Prostate gland (tissue), 2 donors: ENCODE results near the gene SETD3. TPM values are rescaled to one million over a fixed set of nuclear protein-coding genes. Genes with fewer than 3 reads are reported as not detected.

Experiments used
- DNase-seq: peaks from one replicate; pipeline ENCODE4 v3.0.0-alpha.2; 2019; ENCODE audit warnings: low spot score
- H3K27ac ChIP-seq, 2 donors: fragments of 200-600 bp; sonication (generic); 2 replicates each; pipeline ENCODE4 v1.5.1; 2017 to 2019
- H3K27me3 ChIP-seq: fragments of 200-600 bp; sonication (generic); replicated peaks from 2 replicates; pipeline ENCODE4 v1.5.1; 2019; ENCODE audit not compliant: insufficient read depth
- H3K36me3 ChIP-seq, 2 donors: fragments of 200-600 bp; sonication (generic); 1 replicate in 1 of 2; 2 replicates in 1 of 2; pipeline versions ENCODE4 v1.5.1 to v1.8.1; 2017 to 2019
- H3K4me1 ChIP-seq: fragments of 200-600 bp; sonication (generic); replicated peaks from 2 replicates; pipeline ENCODE4 v1.5.1; 2019
- H3K4me3 ChIP-seq, 2 donors: fragments of 200-600 bp; sonication (generic); 2 replicates each; pipeline ENCODE4 v1.5.1; 2017 to 2019
- H3K9me3 ChIP-seq: fragments of 200-600 bp; sonication (generic); 2 replicates; pipeline ENCODE4 v1.5.1; 2017
- POLR2A ChIP-seq: fragments of 450-650 bp; IDR thresholded peaks from one replicate; pipeline ENCODE4 v1.6.1; 2016; ENCODE audit warnings: antibody characterized with exemption, mild to moderate bottlenecking
- POLR2AphosphoS5 ChIP-seq: sonication (generic); formaldehyde crosslinking; IDR thresholded peaks from one replicate; pipeline ENCODE4 v1.6.1; 2017; ENCODE audit warnings: antibody characterized with exemption
- WGBS: methylation state at CpG from one replicate; pipeline ENCODE4 v1.1.5; 2018; 5-methylcytosine and 5-hydroxymethylcytosine counted together
- intact Hi-C: fragments of 100-400 bp; cut with DNase I; formaldehyde crosslinking; loops from one replicate; pipeline ENCODE4 v1.14.2; 2022
- total RNA-seq, 2 donors: library from RNA; depleted of rRNA; stranded (reverse); fragments of >200 nt; gene quantifications; one replicate each; pipeline ENCODE4 v1.1.0, GENCODE V29; 2016
- TF ChIP-seq, protein P1 (sequence below), 4 experiments: fragments of 200-600 bp in 2 of 4; fragments of 450-650 bp in 2 of 4; sonication (generic) in 2 of 4; IDR thresholded peaks; 1 replicate in 3 of 4; 2 replicates in 1 of 4; pipeline ENCODE4 v1.5.1; 2016 to 2019; ENCODE audit warnings: antibody characterized with exemption in 4 of 4, mild to moderate bottlenecking in 2 of 4, moderate library complexity in 2 of 4

SETD3 gene
- total RNA-seq, 2 donors from 2014 or later, result 59.5 to 106 TPM

DNA sequence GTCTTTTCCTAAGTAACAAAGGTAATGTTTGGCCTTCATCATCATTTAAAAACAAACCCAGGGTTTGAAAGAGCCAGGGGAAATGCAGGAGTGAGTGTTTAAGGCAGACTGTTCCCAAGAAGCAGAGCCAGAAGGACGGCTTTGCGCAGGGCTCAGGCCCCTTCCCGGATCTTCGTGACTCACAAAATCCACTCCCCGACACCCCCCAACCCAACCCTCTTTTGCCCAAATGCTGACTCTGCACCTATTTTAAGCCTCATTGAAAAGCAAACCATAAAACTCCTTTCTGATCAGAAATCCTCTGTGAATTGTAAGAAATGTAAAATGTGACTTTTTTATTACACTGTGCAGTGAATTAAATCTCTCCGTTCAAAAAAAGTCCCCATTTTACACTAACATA lies 67.5 kb downstream of the SETD3 start:
- Histone ChIP-seq H3K4me3 (no peak overlapping the region), H3K4me1 (no peaks in the 10 kb centered on the region), H3K27me3 (no peaks in the 10 kb centered on the region), H3K36me3 (no peaks in the 10 kb centered on the region), H3K27ac (no peak overlapping the region), H3K9me3 (no peaks in the 10 kb centered on the region)
- TF ChIP-seq, protein P1, sequence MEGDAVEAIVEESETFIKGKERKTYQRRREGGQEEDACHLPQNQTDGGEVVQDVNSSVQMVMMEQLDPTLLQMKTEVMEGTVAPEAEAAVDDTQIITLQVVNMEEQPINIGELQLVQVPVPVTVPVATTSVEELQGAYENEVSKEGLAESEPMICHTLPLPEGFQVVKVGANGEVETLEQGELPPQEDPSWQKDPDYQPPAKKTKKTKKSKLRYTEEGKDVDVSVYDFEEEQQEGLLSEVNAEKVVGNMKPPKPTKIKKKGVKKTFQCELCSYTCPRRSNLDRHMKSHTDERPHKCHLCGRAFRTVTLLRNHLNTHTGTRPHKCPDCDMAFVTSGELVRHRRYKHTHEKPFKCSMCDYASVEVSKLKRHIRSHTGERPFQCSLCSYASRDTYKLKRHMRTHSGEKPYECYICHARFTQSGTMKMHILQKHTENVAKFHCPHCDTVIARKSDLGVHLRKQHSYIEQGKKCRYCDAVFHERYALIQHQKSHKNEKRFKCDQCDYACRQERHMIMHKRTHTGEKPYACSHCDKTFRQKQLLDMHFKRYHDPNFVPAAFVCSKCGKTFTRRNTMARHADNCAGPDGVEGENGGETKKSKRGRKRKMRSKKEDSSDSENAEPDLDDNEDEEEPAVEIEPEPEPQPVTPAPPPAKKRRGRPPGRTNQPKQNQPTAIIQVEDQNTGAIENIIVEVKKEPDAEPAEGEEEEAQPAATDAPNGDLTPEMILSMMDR (IDR thresholded peaks at IDR 0.05), result no peak
- no peak for TF ChIP-seq POLR2A
- TF ChIP-seq POLR2AphosphoS5, result no peak
- WGBS, result 88% methylated on average over 6 of the region's 6 CpGs
- no peak for DNase-seq
- intact Hi-C loops, result no loop called here

DNA sequence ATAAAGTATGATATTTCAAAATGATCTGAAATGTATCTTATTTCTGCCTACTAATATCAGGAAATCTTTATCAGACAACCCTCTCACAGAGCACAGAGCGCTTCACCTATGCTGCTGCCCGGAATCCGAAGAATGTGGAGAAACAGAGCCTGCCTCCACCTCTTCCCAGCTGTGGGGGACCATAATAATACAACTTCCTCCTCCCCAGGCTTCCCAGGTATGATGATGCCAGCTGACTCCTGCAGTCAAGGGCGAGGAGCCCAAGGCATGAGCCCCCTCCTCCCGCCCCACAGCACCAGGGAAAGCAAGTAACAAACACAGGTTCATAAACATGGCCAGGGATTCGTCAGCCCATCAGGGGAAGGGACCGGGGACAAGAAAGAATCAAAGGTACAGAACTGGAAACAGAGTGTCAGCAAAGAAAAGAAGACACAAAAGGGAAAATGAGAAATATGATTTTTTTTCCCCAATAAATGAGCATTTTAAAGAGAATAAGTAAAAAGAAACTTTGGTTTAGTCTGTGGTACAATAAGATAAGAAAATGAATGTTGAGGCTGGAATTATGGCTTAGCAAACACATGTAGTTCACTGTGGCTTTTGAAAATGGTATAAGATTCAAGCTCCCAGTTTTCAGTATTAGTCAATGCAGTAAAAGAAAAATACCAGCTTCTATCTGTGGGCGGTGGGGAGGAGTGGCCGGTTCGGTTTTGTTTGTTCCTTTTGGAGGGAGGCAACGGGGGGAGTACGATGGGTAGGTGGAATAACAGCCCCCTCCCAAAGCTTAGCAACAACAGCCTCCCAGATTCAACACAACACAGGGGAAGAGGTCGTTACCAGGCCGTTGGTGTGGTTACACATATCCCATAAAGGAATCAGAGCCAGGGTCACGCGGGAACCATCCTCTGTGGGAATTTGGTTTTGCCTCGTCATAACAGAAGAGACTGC lies 68.3 kb downstream of the SETD3 start:
- no peaks in the 10 kb centered on the region for H3K9me3 ChIP-seq
- no peak for DNase-seq
- TF ChIP-seq POLR2A (no peak), POLR2AphosphoS5 (no peak)
- TF ChIP-seq, protein P1 (IDR thresholded peaks at IDR 0.05), result no peak
- intact Hi-C loops, result no loop called here
- no peak overlapping the region for H3K27ac ChIP-seq
- H3K4me3 ChIP-seq, result no peak overlapping the region
- no peaks in the 10 kb centered on the region for H3K36me3 ChIP-seq
- no peaks in the 10 kb centered on the region for H3K27me3 ChIP-seq
- WGBS, result 73% methylated on average over 17 of the region's 17 CpGs
- H3K4me1 ChIP-seq, result no peaks in the 10 kb centered on the region

DNA sequence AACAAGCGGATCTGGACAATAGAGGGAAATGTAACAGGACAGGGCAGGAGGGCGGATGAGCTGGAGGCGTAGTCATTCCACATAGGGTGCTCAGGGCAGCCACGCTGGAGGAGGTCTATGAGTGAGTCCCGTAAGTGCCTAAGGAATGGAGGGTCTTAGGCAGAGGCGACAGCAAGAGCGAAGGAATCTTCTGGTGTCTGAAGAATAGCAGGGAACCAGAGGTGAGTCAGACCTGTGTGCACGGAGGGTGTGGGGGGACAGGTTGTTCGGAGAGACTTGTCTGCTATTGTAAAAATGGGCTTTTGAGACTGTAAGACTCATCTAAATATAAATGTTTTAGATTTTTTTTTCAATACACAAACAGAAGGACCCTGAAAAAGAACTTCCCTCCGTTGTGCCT lies 70.6 kb downstream of the SETD3 start:
- Histone ChIP-seq H3K36me3 (no peaks in the 10 kb centered on the region), H3K27me3 (no peaks in the 10 kb centered on the region), H3K9me3 (no peaks in the 10 kb centered on the region), H3K4me1 (no peaks in the 10 kb centered on the region), H3K4me3 (no peak overlapping the region), H3K27ac (no peak overlapping the region)
- WGBS, result 91% methylated on average over 10 of the region's 10 CpGs
- no peak for DNase-seq
- intact Hi-C loops, result no loop called here
- no peak for TF ChIP-seq POLR2AphosphoS5
- no peak for TF ChIP-seq POLR2A

DNA sequence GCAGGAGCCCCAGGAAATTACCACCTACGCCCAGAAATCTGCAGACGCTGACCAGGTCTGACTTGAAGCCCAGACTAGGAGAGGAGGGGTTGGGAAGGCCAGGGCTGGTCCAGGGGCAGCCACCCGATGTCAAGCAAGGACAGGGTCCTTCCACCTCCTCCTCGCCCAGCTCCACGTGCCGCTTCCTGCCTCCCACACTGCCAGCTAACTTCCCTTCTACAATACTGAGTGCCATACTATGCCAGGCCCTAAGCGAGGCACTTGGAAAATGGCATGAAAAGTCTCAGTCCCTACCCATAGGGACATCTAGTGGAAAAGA lies 71.7 kb downstream of the SETD3 start:
- Histone ChIP-seq H3K4me3 (no peak overlapping the region), H3K27ac (no peak overlapping the region), H3K9me3 (no peaks in the 10 kb centered on the region), H3K4me1 (no peaks in the 10 kb centered on the region), H3K36me3 (no peaks in the 10 kb centered on the region), H3K27me3 (no peaks in the 10 kb centered on the region)
- TF ChIP-seq POLR2A (no peak), POLR2AphosphoS5 (no peak)
- TF ChIP-seq, protein P1 (IDR thresholded peaks at IDR 0.05), result no peak
- DNase-seq, result no peak
- intact Hi-C loops, result no loop called here
- 91% methylated on average over 7 of the region's 7 CpGs for WGBS

DNA sequence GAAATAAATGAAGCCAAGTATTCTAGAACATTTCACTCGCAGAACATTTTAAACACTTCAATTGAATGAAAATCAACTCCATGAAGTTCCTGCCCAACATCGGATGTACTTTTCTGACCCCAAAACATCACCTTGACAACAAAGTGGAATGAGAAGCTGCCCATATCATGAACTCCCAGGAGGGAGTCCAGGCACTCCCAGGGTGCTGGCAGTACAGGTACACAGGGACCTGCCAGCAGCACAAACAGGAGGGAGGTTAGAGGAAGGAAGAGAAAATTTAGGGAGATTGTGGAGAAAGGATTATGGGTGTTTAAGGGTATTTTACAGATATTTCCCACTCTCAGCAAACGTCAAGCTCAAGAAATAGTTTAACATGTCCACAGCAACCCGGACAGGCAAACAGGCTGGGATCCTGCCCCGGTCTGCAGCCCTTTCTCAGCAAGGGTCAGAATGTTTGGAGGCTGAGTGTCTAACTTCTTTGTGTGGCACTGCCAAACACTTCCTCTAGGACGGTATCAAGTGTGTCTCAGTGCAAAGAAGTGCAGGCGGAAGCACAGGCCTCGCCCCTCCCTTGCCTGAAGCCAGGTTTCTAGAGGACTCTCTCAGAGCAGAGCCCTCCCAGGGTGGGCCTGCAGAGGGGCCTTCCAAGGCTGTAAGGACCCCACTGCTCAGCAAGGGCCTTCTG lies 72.2 kb downstream of the SETD3 start:
- TF ChIP-seq POLR2AphosphoS5 (no peak), POLR2A (no peak)
- TF ChIP-seq, protein P1 (IDR thresholded peaks at IDR 0.05), result no peak
- H3K9me3 ChIP-seq, result no peaks in the 10 kb centered on the region
- no peak for DNase-seq
- no peak overlapping the region for H3K4me3 ChIP-seq
- no peaks in the 10 kb centered on the region for H3K36me3 ChIP-seq
- H3K27me3 ChIP-seq, result no peaks in the 10 kb centered on the region
- WGBS, result 83% methylated on average over 8 of the region's 8 CpGs
- no peak overlapping the region for H3K27ac ChIP-seq
- intact Hi-C loops, result no loop called here
- H3K4me1 ChIP-seq, result no peaks in the 10 kb centered on the region
